Keratinocyte (primary cell): ENCODE measurements around the gene FTCD.

ENCODE experiments used
- EZH2 ChIP-seq: IDR thresholded peaks from one replicate; pipeline ENCODE4 v1.6.1; 2012; ENCODE audit warnings: inconsistent platforms, mild to moderate bottlenecking, low read length, moderate library complexity
- TF ChIP-seq, protein P1 (sequence below), 3 experiments: IDR thresholded peaks in 1 of 3; conservative IDR thresholded peaks in 1 of 3; optimal IDR thresholded peaks in 1 of 3; 2 replicates in 2 of 3; 3 replicates in 1 of 3; pipeline versions ENCODE3 to v1.5.1; 2011; ENCODE audit warnings: low read length in 3 of 3, mild to moderate bottlenecking in 3 of 3, moderate library complexity in 2 of 3, control low read depth in 1 of 3, inconsistent platforms in 1 of 3; ENCODE audit not compliant: insufficient read depth in 2 of 3; ENCODE audit errors: extremely low read depth in 1 of 3

DNA sequence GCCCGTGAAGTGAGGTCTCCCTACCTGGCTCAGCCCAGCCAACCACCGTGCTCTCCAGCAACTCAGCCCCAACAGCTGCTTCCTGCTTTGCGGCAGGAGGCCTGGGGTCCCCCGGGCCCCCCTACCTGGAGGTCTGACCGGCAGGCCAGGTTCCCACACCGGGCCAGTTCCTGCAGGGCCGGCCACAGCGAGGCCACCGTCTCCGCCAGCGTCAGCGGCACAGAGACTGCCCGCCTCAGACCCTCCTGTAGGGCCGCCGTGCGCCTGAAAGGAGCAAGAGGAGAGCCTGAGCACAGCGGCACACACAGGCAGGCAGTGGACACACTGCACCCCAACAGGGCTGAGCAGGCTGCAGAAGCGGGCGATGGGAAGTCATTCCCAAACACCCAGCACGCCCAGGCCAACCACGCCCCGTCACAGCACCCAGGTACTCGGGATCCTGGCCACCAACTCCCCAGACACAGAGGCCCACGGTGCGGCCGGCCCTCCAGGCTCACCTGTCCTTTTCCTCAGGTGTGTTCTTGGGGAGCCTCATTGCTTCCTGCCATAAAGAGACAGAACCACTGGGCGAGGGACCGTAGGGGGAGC lies 16.9 kb downstream of the FTCD start:
- TF ChIP-seq, protein P1, sequence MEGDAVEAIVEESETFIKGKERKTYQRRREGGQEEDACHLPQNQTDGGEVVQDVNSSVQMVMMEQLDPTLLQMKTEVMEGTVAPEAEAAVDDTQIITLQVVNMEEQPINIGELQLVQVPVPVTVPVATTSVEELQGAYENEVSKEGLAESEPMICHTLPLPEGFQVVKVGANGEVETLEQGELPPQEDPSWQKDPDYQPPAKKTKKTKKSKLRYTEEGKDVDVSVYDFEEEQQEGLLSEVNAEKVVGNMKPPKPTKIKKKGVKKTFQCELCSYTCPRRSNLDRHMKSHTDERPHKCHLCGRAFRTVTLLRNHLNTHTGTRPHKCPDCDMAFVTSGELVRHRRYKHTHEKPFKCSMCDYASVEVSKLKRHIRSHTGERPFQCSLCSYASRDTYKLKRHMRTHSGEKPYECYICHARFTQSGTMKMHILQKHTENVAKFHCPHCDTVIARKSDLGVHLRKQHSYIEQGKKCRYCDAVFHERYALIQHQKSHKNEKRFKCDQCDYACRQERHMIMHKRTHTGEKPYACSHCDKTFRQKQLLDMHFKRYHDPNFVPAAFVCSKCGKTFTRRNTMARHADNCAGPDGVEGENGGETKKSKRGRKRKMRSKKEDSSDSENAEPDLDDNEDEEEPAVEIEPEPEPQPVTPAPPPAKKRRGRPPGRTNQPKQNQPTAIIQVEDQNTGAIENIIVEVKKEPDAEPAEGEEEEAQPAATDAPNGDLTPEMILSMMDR (optimal IDR thresholded peaks at IDR 0.05 in 1 of 3, IDR thresholded peaks at IDR 0.05 in 1 of 3, conservative IDR thresholded peaks at IDR 0.05 in 1 of 3; ENCODE audit: extremely low read depth in 1 of 3, insufficient read depth in 2 of 3, low read length in 3 of 3) = no peak
- TF ChIP-seq EZH2 = no peak
